Measurements from ENCODE around the gene LRRC49.

Gene LRRC49

DNA sequence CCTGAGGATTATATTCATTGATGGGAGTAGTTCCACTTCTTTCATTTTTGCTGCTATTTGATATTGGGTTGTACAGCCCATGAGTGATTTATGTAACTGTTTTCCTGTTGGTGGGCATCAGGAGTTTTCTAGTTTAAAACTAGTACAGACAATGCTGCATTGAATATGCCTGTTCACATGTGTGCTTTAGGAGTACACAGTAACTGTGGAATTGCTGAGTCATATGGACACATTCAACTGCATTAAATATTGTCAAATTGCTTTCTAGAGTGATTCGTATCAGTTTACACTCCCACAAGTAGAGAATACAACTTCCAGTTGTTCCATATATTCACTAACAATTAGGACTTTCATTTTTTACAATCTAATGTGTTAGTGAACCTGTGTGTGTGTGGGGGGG lies 162.8 kb downstream of the LRRC49 start:
- Histone ChIP-seq H3K9me3 (ENCODE audit: low read length) (no peaks in the 10 kb centered on the region), H3K36me3 (ENCODE audit: insufficient read depth, low read length) (no peaks in the 10 kb centered on the region), H3K79me2 (ENCODE audit: insufficient read depth, low read length) (no peaks in the 10 kb centered on the region), H2AFZ (ENCODE audit: low read length) (no peak overlapping the region), H3F3A (ENCODE audit: insufficient read depth, low read length) (no peaks in the 10 kb centered on the region), H3K4me3 (ENCODE audit: low read depth, low read length, poor library complexity, severe bottlenecking) (no peak overlapping the region), H3K9ac (ENCODE audit: low read length) (no peak overlapping the region), H3K4me1 (ENCODE audit: insufficient read depth, low read length, severe bottlenecking) (no peaks in the 10 kb centered on the region), H3K27me3 (ENCODE audit: insufficient read depth, low read length) (no peaks in the 10 kb centered on the region), H3K9me2 (ENCODE audit: low read depth, low read length) (no peaks in the 10 kb centered on the region), H3K4me2 (ENCODE audit: low read length) (no peak overlapping the region), H4K20me1 (ENCODE audit: insufficient read depth, low read length) (no peaks in the 10 kb centered on the region), H3K27ac (ENCODE audit: low read depth, low read length, poor library complexity, severe bottlenecking) (no peak overlapping the region)
- no peak for TF ChIP-seq EZH2 (IDR thresholded peaks at IDR 0.05; ENCODE audit: borderline replicate concordance, low read length)
- TF ChIP-seq CTCF (IDR thresholded peaks at IDR 0.05; ENCODE audit: low read length) = no peak

DNA sequence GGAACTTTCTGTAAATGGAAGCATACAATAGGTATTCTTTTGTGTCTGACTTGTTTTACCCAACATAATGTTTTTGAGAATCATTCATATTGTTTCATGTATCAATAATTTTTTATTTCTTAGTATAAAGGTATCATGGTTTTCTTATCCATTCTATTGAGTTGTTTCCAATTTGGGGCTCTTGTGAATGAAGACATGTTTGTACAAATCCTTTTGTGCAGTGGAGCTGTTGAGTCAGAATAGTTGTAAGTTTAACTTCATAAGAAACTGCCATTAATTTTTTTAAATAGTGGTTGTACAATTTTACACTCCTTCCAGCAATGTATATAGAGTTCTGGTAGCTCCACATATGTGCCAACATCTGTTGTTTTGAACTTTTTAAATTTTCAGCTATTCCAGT lies 163.5 kb downstream of the LRRC49 start:
- no peaks in the 10 kb centered on the region for H3K27me3 ChIP-seq (ENCODE audit: insufficient read depth, low read length)
- H3K4me3 ChIP-seq (ENCODE audit: low read depth, low read length, poor library complexity, severe bottlenecking) = no peak overlapping the region
- no peak for TF ChIP-seq EZH2 (IDR thresholded peaks at IDR 0.05; ENCODE audit: borderline replicate concordance, low read length)
- no peak for TF ChIP-seq CTCF (IDR thresholded peaks at IDR 0.05; ENCODE audit: low read length)

DNA sequence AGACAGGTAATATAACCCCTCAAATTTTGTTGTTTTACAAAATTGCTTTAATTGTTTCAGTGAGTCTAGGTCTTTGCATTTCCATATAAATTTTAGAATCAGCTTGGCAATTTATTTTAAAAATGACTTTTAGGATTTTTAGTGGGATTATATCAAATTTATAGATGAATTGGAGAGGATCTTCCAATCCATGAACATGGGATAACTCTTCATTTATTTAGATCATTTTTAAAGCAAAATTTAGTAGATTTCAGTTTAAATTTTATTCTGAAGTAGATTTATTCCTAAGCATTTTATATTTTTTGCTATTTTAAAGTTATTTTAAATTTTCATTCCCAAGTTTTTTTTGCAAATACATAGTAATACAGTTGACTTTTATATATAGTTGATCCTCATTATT lies 164.5 kb downstream of the LRRC49 start:
- Histone ChIP-seq H2AFZ (ENCODE audit: low read length) (no peak overlapping the region), H3K4me3 (ENCODE audit: low read depth, low read length, poor library complexity, severe bottlenecking) (no peak overlapping the region), H3F3A (ENCODE audit: insufficient read depth, low read length) (no peaks in the 10 kb centered on the region), H3K4me2 (ENCODE audit: low read length) (no peak overlapping the region), H3K27me3 (ENCODE audit: insufficient read depth, low read length) (no peaks in the 10 kb centered on the region), H3K9ac (ENCODE audit: low read length) (no peak overlapping the region), H3K4me1 (ENCODE audit: insufficient read depth, low read length, severe bottlenecking) (no peaks in the 10 kb centered on the region), H3K79me2 (ENCODE audit: insufficient read depth, low read length) (no peaks in the 10 kb centered on the region), H3K36me3 (ENCODE audit: insufficient read depth, low read length) (no peaks in the 10 kb centered on the region), H4K20me1 (ENCODE audit: insufficient read depth, low read length) (no peaks in the 10 kb centered on the region), H3K9me2 (ENCODE audit: low read depth, low read length) (no peaks in the 10 kb centered on the region), H3K27ac (ENCODE audit: low read depth, low read length, poor library complexity, severe bottlenecking) (no peak overlapping the region), H3K9me3 (ENCODE audit: low read length) (no peaks in the 10 kb centered on the region)
- no peak for TF ChIP-seq EZH2 (IDR thresholded peaks at IDR 0.05; ENCODE audit: borderline replicate concordance, low read length)

More for the DNA sequence above, 163.5 kb downstream of the LRRC49 start:
- no peaks in the 10 kb centered on the region for H3K9me2 ChIP-seq (ENCODE audit: low read depth, low read length)
- H3K27ac ChIP-seq (ENCODE audit: low read depth, low read length, poor library complexity, severe bottlenecking) = no peak overlapping the region
- no peaks in the 10 kb centered on the region for H3K79me2 ChIP-seq (ENCODE audit: insufficient read depth, low read length)
- no peak overlapping the region for H2AFZ ChIP-seq (ENCODE audit: low read length)
- H3K4me1 ChIP-seq (ENCODE audit: insufficient read depth, low read length, severe bottlenecking) = no peaks in the 10 kb centered on the region
- H3F3A ChIP-seq (ENCODE audit: insufficient read depth, low read length) = no peaks in the 10 kb centered on the region
- H3K9me3 ChIP-seq (ENCODE audit: low read length) = no peaks in the 10 kb centered on the region
- no peaks in the 10 kb centered on the region for H3K36me3 ChIP-seq (ENCODE audit: insufficient read depth, low read length)
- H3K9ac ChIP-seq (ENCODE audit: low read length) = no peak overlapping the region
- H4K20me1 ChIP-seq (ENCODE audit: insufficient read depth, low read length) = no peaks in the 10 kb centered on the region
- no peak overlapping the region for H3K4me2 ChIP-seq (ENCODE audit: low read length)

DNA sequence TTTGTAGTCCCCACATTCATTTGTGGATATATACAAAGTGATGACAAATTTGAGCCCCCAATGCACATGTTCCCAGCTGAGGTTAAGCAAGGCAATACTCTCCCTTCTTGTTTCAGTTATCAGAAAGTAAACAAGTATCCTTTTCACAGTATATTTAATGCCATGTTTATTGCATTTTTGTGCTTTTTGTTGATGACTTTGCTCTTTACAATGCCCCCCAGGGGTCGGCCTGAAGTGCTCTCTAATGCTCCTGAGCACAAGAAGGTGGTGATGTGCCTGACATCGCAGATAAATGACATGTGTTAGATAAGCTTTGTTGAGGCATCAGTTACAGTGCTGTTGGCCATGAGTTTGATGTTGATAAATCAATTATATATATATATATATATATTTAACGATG lies 165.0 kb downstream of the LRRC49 start:
- Histone ChIP-seq H3K9me2 (ENCODE audit: low read depth, low read length) (no peaks in the 10 kb centered on the region), H2AFZ (ENCODE audit: low read length) (no peak overlapping the region), H3K9ac (ENCODE audit: low read length) (no peak overlapping the region), H3F3A (ENCODE audit: insufficient read depth, low read length) (no peaks in the 10 kb centered on the region), H3K27me3 (ENCODE audit: insufficient read depth, low read length) (no peaks in the 10 kb centered on the region), H3K4me3 (ENCODE audit: low read depth, low read length, poor library complexity, severe bottlenecking) (no peak overlapping the region), H3K9me3 (ENCODE audit: low read length) (no peaks in the 10 kb centered on the region), H3K4me1 (ENCODE audit: insufficient read depth, low read length, severe bottlenecking) (no peaks in the 10 kb centered on the region), H3K36me3 (ENCODE audit: insufficient read depth, low read length) (no peaks in the 10 kb centered on the region), H3K4me2 (ENCODE audit: low read length) (no peak overlapping the region), H3K27ac (ENCODE audit: low read depth, low read length, poor library complexity, severe bottlenecking) (no peak overlapping the region), H3K79me2 (ENCODE audit: insufficient read depth, low read length) (no peaks in the 10 kb centered on the region), H4K20me1 (ENCODE audit: insufficient read depth, low read length) (no peaks in the 10 kb centered on the region)
- TF ChIP-seq EZH2 (IDR thresholded peaks at IDR 0.05; ENCODE audit: borderline replicate concordance, low read length) (no peak), CTCF (IDR thresholded peaks at IDR 0.05; ENCODE audit: low read length) (no peak)

Measured in OCI-LY1 (cell line).